ENCODE measurements around the gene TMEM244. TPM values are rescaled to one million over a fixed set of nuclear protein-coding genes. Genes with fewer than 3 reads are reported as not detected.

TMEM244 gene, protein sequence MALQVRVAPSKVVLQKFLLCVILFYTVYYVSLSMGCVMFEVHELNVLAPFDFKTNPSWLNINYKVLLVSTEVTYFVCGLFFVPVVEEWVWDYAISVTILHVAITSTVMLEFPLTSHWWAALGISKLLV
- not detected in 2 replicates for total RNA-seq (2014; rRNA removed; shearing (Covaris generic); ENCODE audit: low replicate concordance)

DNA sequence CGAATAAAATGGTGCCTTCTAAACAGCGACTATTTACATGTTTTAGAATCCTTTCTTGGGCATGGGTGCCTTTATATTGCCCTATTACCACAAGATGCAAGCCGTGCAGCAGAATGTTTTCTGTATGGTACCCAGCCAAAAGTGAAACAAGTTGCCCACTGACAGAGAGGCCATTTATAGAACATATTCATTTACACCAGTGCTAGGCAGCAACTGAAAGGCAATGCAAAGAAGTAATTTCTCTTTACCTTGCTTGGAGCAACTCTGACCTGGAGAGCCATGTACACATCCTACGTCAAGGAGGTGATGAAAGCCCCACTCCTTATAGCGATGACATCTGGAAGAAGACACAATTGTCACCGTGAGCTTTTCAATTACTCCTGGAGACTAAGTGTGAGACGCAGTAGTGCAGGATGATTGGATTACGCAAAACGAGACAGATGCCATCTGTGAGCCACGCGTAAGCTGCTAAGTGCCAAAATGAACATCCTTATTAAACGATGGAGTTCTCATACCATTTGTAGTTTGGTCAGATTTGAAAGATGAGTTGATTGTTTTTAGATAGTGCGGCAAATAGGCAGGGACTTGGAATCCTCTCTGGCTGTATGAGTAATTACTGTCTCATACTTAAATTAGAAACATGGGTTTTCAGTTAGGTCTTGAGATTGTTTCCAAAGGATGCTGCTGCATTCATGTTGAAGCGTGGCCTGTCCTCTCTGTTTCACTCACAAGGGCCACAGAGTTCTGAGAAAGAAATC is at the start of gene TMEM244:
TSS of gene TMEM244 (minus strand) at position 408 of the 758 bp plus-strand sequence. CDS start at position 281, 127 bp downstream.
- no peaks in the 10 kb centered on the region for H4K20me1 ChIP-seq (ENCODE audit: insufficient read depth, low read depth, low read length)
- H3K9me2 ChIP-seq (replicated peaks; ENCODE audit: insufficient read depth, low read length), result no peaks in the 10 kb centered on the region
- H3K4me1 ChIP-seq (ENCODE audit: low read length), result no peaks in the 10 kb centered on the region
- DNase-seq, result no peak
- no peaks in the 10 kb centered on the region; the same call in 1 of the 2 replicates for H3K9me3 ChIP-seq (ENCODE audit: low read length)
- H3K27ac ChIP-seq (ENCODE audit: low read length), result no peak within 1 kb of the TSS
- no peaks in the 10 kb centered on the region for H3K79me2 ChIP-seq (ENCODE audit: low read length)
- no peak within 1 kb of the TSS for H3K4me2 ChIP-seq (ENCODE audit: low read depth, low read length, poor library complexity, severe bottlenecking)
- no peak within 1 kb of the TSS for H3K4me3 ChIP-seq (ENCODE audit: low read length)
- H2AFZ ChIP-seq (ENCODE audit: low read length), result no peak within 1 kb of the TSS
- H3K27me3 ChIP-seq (ENCODE audit: low read length), result no peaks in the 10 kb centered on the region
- no peak within 1 kb of the TSS for H3K9ac ChIP-seq (ENCODE audit: low read length)
- H3K36me3 ChIP-seq (ENCODE audit: insufficient read depth, low read length), result no peaks in the 10 kb centered on the region

DNA sequence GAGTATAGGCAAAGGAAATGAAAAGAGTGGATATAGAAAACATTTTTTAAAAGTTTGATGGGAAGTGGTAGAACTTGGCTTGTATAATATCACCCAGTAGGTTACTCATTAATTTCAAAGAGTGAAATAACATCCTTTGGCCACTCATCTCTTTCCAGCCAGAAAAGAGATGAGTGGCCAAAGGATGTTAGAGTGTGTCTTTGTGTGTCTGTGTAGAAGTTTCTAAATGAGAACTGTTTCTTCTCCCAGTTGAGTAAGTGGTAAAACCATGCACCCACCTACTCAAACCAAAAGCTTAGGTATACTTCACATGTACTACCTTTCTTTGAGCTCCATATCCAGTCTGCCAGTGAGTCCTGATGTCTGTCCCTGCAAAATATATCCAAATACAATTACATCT is 47.7 kb upstream of the TMEM244 start:
- Histone ChIP-seq H3K9ac (ENCODE audit: low read length) (no peak overlapping the region), H4K20me1 (ENCODE audit: insufficient read depth, low read depth, low read length) (no peaks in the 10 kb centered on the region), H3K9me3 (ENCODE audit: low read length) (no peaks in the 10 kb centered on the region), H2AFZ (ENCODE audit: low read length) (no peak overlapping the region), H3K36me3 (ENCODE audit: insufficient read depth, low read length) (no peaks in the 10 kb centered on the region), H3K27me3 (ENCODE audit: low read length) (no peaks in the 10 kb centered on the region), H3K9me2 (replicated peaks; ENCODE audit: insufficient read depth, low read length) (no peaks in the 10 kb centered on the region), H3K27ac (ENCODE audit: low read length) (no peak overlapping the region), H3K4me1 (ENCODE audit: low read length) (no peaks in the 10 kb centered on the region), H3K4me2 (ENCODE audit: low read depth, low read length, poor library complexity, severe bottlenecking) (no peak overlapping the region), H3K4me3 (ENCODE audit: low read length) (no peak overlapping the region), H3K79me2 (ENCODE audit: low read length) (no peaks in the 10 kb centered on the region)
- no peak for DNase-seq

DNA sequence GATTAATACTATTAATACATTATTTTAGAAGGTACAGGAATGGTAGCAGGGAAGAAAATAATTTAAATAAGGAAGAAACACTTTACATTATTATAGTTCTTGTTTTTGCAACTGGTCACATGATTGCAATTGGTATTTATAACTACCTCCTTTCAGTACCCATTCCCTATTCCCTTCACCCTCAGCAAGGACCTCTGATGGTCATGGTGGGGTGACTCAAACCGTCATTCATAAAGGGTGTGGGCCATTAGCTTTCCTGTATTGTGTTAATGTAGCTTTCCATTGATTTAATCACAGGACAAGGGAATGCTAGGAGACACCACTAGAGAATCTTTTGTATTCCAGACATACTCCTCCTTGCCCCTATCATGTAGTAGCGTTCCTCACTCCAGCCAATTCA is 47.2 kb upstream of the TMEM244 start:
- no peaks in the 10 kb centered on the region for H3K9me2 ChIP-seq (replicated peaks; ENCODE audit: insufficient read depth, low read length)
- no peak overlapping the region for H3K9ac ChIP-seq (ENCODE audit: low read length)
- H3K4me1 ChIP-seq (ENCODE audit: low read length), result no peaks in the 10 kb centered on the region
- H3K36me3 ChIP-seq (ENCODE audit: insufficient read depth, low read length), result no peaks in the 10 kb centered on the region
- no peak overlapping the region for H3K4me3 ChIP-seq (ENCODE audit: low read length)
- no peaks in the 10 kb centered on the region for H3K27me3 ChIP-seq (ENCODE audit: low read length)
- H2AFZ ChIP-seq (ENCODE audit: low read length), result no peak overlapping the region
- DNase-seq, result no peak
- H3K4me2 ChIP-seq (ENCODE audit: low read depth, low read length, poor library complexity, severe bottlenecking), result no peak overlapping the region
- H3K27ac ChIP-seq (ENCODE audit: low read length), result no peak overlapping the region
- no peaks in the 10 kb centered on the region for H3K79me2 ChIP-seq (ENCODE audit: low read length)
- no peaks in the 10 kb centered on the region for H3K9me3 ChIP-seq (ENCODE audit: low read length)
- no peaks in the 10 kb centered on the region for H4K20me1 ChIP-seq (ENCODE audit: insufficient read depth, low read depth, low read length)

- no peaks in the 10 kb centered on the region for H3K9me3 ChIP-seq (ENCODE audit: low read length)
- no peak overlapping the region for H3K4me2 ChIP-seq (ENCODE audit: low read depth, low read length, poor library complexity, severe bottlenecking)
- no peaks in the 10 kb centered on the region for H3K79me2 ChIP-seq (ENCODE audit: low read length)
- H3K27me3 ChIP-seq (ENCODE audit: low read length), result no peaks in the 10 kb centered on the region
- H3K4me3 ChIP-seq (ENCODE audit: low read length), result no peak overlapping the region
- H4K20me1 ChIP-seq (ENCODE audit: insufficient read depth, low read depth, low read length), result no peaks in the 10 kb centered on the region
- H3K9me2 ChIP-seq (replicated peaks; ENCODE audit: insufficient read depth, low read length), result no peaks in the 10 kb centered on the region
- no peak overlapping the region for H3K9ac ChIP-seq (ENCODE audit: low read length)
- DNase-seq, result no peak
- H3K36me3 ChIP-seq (ENCODE audit: insufficient read depth, low read length), result no peaks in the 10 kb centered on the region
- no peak overlapping the region for H2AFZ ChIP-seq (ENCODE audit: low read length)
- H3K27ac ChIP-seq (ENCODE audit: low read length), result no peak overlapping the region
- H3K4me1 ChIP-seq (ENCODE audit: low read length), result no peaks in the 10 kb centered on the region
These were observed 45.5 kb upstream of the TMEM244 start for GRCh38 chr6:129906515-129907077.

- Histone ChIP-seq H2AFZ (ENCODE audit: low read length) (no peak overlapping the region), H3K9ac (ENCODE audit: low read length) (no peak overlapping the region), H3K36me3 (ENCODE audit: insufficient read depth, low read length) (no peaks in the 10 kb centered on the region), H3K9me3 (ENCODE audit: low read length) (no peaks in the 10 kb centered on the region), H3K4me1 (ENCODE audit: low read length) (no peaks in the 10 kb centered on the region), H3K4me3 (ENCODE audit: low read length) (no peak overlapping the region), H4K20me1 (ENCODE audit: insufficient read depth, low read depth, low read length) (no peaks in the 10 kb centered on the region), H3K4me2 (ENCODE audit: low read depth, low read length, poor library complexity, severe bottlenecking) (no peak overlapping the region), H3K27me3 (ENCODE audit: low read length) (no peaks in the 10 kb centered on the region), H3K79me2 (ENCODE audit: low read length) (no peaks in the 10 kb centered on the region), H3K9me2 (replicated peaks; ENCODE audit: insufficient read depth, low read length) (no peaks in the 10 kb centered on the region), H3K27ac (ENCODE audit: low read length) (no peak overlapping the region)
- DNase-seq, result no peak
These were observed 42.0 kb upstream of the TMEM244 start for GRCh38 chr6:129903082-129903481.

DNA sequence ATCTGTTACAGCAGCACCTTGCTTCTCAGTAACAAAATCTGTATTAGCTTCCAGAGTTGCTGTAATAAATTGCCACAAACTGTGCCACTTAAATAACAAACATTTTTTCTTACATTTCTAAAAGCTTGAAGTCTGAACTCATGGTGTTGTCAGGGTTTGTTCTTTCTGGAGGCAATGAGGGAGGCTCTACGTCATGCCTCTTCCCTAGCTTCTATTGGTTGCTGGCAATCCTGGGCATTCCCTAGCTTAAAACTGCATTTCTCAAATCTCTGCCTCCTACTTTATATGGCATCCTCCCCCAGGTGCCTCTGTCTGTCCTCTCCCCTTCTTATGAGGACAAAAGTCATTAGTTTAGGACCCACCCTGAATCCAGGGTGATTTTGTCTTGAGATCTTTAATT is 41.6 kb upstream of the TMEM244 start:
- no peaks in the 10 kb centered on the region for H3K9me2 ChIP-seq (replicated peaks; ENCODE audit: insufficient read depth, low read length)
- H4K20me1 ChIP-seq (ENCODE audit: insufficient read depth, low read depth, low read length), result no peaks in the 10 kb centered on the region
- no peak for DNase-seq
- no peaks in the 10 kb centered on the region for H3K4me1 ChIP-seq (ENCODE audit: low read length)
- no peak overlapping the region for H3K9ac ChIP-seq (ENCODE audit: low read length)
- no peak overlapping the region for H2AFZ ChIP-seq (ENCODE audit: low read length)
- H3K27ac ChIP-seq (ENCODE audit: low read length), result no peak overlapping the region
- no peaks in the 10 kb centered on the region for H3K27me3 ChIP-seq (ENCODE audit: low read length)
- no peaks in the 10 kb centered on the region for H3K36me3 ChIP-seq (ENCODE audit: insufficient read depth, low read length)
- H3K9me3 ChIP-seq (ENCODE audit: low read length), result no peaks in the 10 kb centered on the region
- H3K4me3 ChIP-seq (ENCODE audit: low read length), result no peak overlapping the region
- H3K4me2 ChIP-seq (ENCODE audit: low read depth, low read length, poor library complexity, severe bottlenecking), result no peak overlapping the region
- no peaks in the 10 kb centered on the region for H3K79me2 ChIP-seq (ENCODE audit: low read length)

DNA sequence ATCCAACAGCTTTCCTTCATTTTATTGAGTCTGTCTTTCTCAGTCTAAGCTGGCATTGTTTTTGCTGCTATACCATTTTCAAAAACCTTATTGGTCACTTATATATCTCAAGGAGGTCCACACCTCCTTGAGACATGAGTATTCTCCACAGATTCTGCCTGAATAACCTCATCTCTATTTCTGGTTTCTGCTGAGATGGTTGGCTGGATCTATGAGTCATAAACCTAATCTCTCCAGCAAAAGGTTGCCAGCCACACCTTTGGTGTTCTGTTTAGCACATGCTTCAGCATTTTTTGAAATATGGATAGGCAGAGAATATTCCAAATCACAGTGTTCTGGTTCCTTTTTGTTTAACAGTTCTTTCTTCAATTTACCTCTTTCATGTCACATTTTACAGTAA is 40.8 kb upstream of the TMEM244 start:
- H3K4me1 ChIP-seq (ENCODE audit: low read length), result no peaks in the 10 kb centered on the region
- H3K27me3 ChIP-seq (ENCODE audit: low read length), result no peaks in the 10 kb centered on the region
- H3K9me2 ChIP-seq (replicated peaks; ENCODE audit: insufficient read depth, low read length), result no peaks in the 10 kb centered on the region
- no peak overlapping the region for H3K27ac ChIP-seq (ENCODE audit: low read length)
- H2AFZ ChIP-seq (ENCODE audit: low read length), result no peak overlapping the region
- no peak for DNase-seq
- no peaks in the 10 kb centered on the region for H3K9me3 ChIP-seq (ENCODE audit: low read length)
- H3K4me3 ChIP-seq (ENCODE audit: low read length), result no peak overlapping the region
- H3K9ac ChIP-seq (ENCODE audit: low read length), result no peak overlapping the region
- no peaks in the 10 kb centered on the region for H4K20me1 ChIP-seq (ENCODE audit: insufficient read depth, low read depth, low read length)
- no peaks in the 10 kb centered on the region for H3K79me2 ChIP-seq (ENCODE audit: low read length)
- H3K4me2 ChIP-seq (ENCODE audit: low read depth, low read length, poor library complexity, severe bottlenecking), result no peak overlapping the region
- H3K36me3 ChIP-seq (ENCODE audit: insufficient read depth, low read length), result no peaks in the 10 kb centered on the region

DNA sequence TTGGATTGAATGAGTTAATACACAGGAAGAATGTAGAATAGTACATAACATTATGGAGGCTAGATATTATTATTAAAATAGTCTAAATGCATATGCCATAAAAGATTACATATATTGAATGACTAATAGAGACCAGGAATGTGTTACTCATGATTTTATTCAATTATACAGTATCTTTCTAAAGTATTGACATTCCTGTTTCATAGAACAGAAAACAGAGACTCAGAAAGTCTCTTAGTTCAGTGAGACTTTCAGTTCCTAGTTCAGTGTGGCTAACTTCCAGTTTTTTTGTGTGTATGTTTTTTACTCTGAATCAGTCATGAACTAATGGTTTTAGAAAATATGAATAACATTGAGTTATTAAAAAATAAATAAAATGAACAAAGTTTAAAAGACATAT is 34.6 kb upstream of the TMEM244 start:
- H3K79me2 ChIP-seq (ENCODE audit: low read length), result no peaks in the 10 kb centered on the region
- no peaks in the 10 kb centered on the region for H3K36me3 ChIP-seq (ENCODE audit: insufficient read depth, low read length)
- no peak for DNase-seq
- H2AFZ ChIP-seq (ENCODE audit: low read length), result no peak overlapping the region
- no peaks in the 10 kb centered on the region for H4K20me1 ChIP-seq (ENCODE audit: insufficient read depth, low read depth, low read length)
- no peaks in the 10 kb centered on the region for H3K9me2 ChIP-seq (replicated peaks; ENCODE audit: insufficient read depth, low read length)
- H3K4me3 ChIP-seq (ENCODE audit: low read length), result no peak overlapping the region
- no peaks in the 10 kb centered on the region for H3K4me1 ChIP-seq (ENCODE audit: low read length)
- H3K9me3 ChIP-seq (ENCODE audit: low read length), result no peaks in the 10 kb centered on the region
- H3K27ac ChIP-seq (ENCODE audit: low read length), result no peak overlapping the region
- H3K27me3 ChIP-seq (ENCODE audit: low read length), result no peaks in the 10 kb centered on the region
- no peak overlapping the region for H3K4me2 ChIP-seq (ENCODE audit: low read depth, low read length, poor library complexity, severe bottlenecking)
- no peak overlapping the region for H3K9ac ChIP-seq (ENCODE audit: low read length)
